ENCODE measurements around the gene MGMT.

MGMT gene

GRCh38 chr10:129472696-129473555 lies 5.9 kb downstream of the MGMT start:
- no peak for TF ChIP-seq CTCF (IDR thresholded peaks at IDR 0.05; ENCODE audit: control insufficient read depth, extremely low read depth, insufficient read depth)
- no peak for DNase-seq (ENCODE audit: low read depth)
- no peak overlapping the region for H3K4me3 ChIP-seq (ENCODE audit: low read depth, low read length)

- H3K4me3 ChIP-seq (ENCODE audit: low read depth, low read length) = no peak overlapping the region
- TF ChIP-seq CTCF (IDR thresholded peaks at IDR 0.05; ENCODE audit: control insufficient read depth, extremely low read depth, insufficient read depth) = no peak
- DNase-seq (ENCODE audit: low read depth) = no peak
Measured at GRCh38 chr10:129474642-129475041, 7.6 kb downstream of the MGMT start.

- DNase-seq (ENCODE audit: low read depth) = no peak
- TF ChIP-seq CTCF (IDR thresholded peaks at IDR 0.05; ENCODE audit: control insufficient read depth, extremely low read depth, insufficient read depth) = no peak
- no peak overlapping the region for H3K4me3 ChIP-seq (ENCODE audit: low read depth, low read length)
Measured at GRCh38 chr10:129476431-129476830, 9.4 kb downstream of the MGMT start.

- DNase-seq (ENCODE audit: low read depth) = no peak
- no peak overlapping the region for H3K4me3 ChIP-seq (ENCODE audit: low read depth, low read length)
- TF ChIP-seq CTCF (IDR thresholded peaks at IDR 0.05; ENCODE audit: control insufficient read depth, extremely low read depth, insufficient read depth) = no peak
Measured at GRCh38 chr10:129477051-129477450, 10.0 kb downstream of the MGMT start.

- no peak overlapping the region for H3K4me3 ChIP-seq (ENCODE audit: low read depth, low read length)
- DNase-seq (ENCODE audit: low read depth) = no peak
- no peak for TF ChIP-seq CTCF (IDR thresholded peaks at IDR 0.05; ENCODE audit: control insufficient read depth, extremely low read depth, insufficient read depth)
Measured at GRCh38 chr10:129481641-129482040, 14.6 kb downstream of the MGMT start.

- no peak overlapping the region for H3K4me3 ChIP-seq (ENCODE audit: low read depth, low read length)
- DNase-seq (ENCODE audit: low read depth) = no peak
- no peak for TF ChIP-seq CTCF (IDR thresholded peaks at IDR 0.05; ENCODE audit: control insufficient read depth, extremely low read depth, insufficient read depth)
Measured at GRCh38 chr10:129483430-129484010, 16.5 kb downstream of the MGMT start.
